Germinal center (tissue), 1 donor: ENCODE results near the gene DMD.
"Not testable (repeated sequence)": the region's sequence is repeated elsewhere in the genome, so short reads cannot be mapped to it uniquely, and the experiment has no call there.

Experiments used
- DNase-seq: peaks from one replicate; pipeline ENCODE4 v3.0.0; 2012; ENCODE audit warnings: mixed read lengths, low spot score

Gene DMD

DNA sequence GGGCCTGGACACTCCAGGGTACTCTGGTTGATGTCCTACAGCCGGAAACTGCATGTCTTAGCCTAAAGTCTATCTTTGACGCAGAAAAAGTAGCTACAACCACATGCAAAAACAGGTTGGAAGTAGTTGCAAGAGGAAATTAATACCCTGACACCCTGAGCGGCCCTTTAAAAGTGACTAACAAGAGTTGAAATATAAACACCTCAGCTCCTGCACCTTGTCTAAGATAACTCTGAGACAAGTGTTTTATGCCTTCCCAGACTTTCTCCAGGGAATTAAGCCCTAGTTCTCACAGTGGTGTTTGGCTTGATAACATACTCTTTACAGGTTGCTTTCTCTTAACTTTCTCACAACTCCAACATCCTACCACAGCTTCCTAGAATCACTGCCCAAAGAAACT is 943.1 kb downstream of the DMD start:
- no peak for DNase-seq

DNA sequence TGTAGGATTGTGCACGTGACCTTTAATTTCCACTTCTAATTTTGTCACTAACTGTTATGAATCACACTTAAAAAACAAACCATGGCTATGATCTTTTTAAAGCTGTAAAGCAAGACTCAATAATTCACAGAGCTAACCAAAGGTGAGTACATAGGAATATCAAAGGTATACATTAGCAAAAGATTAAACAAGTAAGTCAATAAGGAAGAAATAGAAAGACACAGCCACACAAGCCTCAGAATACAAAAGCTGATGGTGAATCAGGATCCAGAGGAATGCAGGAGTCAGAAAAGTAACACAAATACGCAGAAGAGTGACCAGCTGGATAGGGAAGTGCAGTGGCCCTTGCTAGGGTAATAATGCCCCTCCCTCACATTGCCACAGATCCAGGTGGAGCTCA is 943.6 kb downstream of the DMD start:
- DNase-seq, result no peak

GRCh38 chrX:32246675-32247074 is 964.7 kb downstream of the DMD start:
- not testable (repeated sequence) for DNase-seq

- DNase-seq, result no peak
These were observed 1015.7 kb downstream of the DMD start for GRCh38 chrX:32195611-32196010.

DNA sequence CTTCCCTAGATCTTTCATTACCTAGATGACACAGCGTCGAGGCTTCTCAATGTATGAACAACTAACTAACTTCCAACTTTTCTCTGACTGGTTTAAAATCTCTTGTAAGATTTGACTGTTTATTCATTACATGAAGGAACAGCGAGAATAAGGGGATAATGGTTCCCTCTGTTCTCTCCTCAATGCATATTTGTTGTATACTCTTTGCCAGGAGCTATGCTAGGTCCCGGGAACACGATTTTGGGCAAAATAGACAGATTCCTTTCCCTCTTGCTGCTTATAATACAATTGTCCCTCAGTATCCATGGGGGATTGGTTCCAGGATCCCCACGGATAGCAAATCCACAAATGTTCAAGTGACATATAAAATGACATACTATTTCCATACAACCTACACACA is 1020.0 kb downstream of the DMD start:
- no peak for DNase-seq

DNA sequence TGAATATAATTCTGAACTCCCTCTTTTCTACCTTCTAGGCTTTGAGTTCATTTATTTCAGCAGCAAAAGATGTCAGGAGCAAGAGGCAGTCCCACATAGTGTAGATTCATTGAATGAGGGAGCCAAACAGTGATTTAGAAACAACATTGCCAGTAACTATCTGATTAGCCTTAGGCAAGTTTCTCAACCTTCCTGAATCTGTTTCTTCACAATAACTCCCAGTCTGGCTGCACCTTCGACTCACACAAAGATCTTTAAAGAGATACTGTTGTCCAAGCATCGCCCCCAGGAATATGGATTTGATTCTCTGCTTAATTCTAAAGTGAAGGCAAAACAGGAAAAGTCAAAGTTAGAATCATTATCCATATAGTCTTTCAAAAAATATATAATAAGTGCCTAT is 1026.2 kb downstream of the DMD start:
- DNase-seq, result no peak

- no peak for DNase-seq
These were observed 1028.3 kb downstream of the DMD start for GRCh38 chrX:32183066-32183465.

DNA sequence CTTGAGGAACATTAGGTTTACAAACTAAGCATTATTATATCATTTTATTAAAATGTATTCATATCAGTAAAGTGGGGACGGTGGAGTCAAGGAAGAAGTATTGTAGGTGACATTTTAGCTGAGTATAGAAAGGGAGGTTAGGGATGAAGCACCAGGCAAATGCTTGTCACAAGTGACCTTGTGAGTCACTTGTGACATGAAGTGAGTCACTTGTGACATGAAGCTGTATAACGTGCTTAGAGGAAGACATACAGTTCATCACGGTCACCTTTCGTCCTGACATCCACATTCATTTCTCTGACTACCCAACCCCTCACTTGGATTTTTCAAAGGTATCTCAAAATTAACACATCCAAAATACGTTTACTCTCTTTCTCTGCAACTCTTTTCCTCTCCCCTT is 1034.8 kb downstream of the DMD start:
- no peak for DNase-seq

DNA sequence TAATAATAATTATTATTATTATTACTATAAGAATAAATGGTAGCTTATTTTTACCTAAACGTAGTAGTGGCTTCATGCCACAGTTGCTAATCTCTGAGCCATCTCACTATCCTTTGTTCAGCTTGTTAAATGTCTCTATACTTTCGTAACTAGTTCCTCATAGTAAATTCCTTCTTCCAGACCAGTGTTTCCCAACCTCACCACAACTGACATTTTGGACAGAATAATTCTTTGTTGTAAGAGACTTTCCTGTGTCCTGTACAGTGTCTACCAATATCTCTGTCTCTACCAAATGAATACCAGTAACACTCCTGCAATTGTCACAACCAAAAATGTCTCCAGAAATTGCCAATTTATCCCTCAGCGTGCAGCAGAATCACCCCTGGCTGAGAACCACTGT is 1040.9 kb downstream of the DMD start:
- no peak for DNase-seq

- no peak for DNase-seq
These were observed 1056.2 kb downstream of the DMD start for GRCh38 chrX:32155044-32155638.

GRCh38 chrX:32153585-32153984 is 1057.8 kb downstream of the DMD start:
- DNase-seq, result no peak

GRCh38 chrX:32150141-32150540 is 1061.2 kb downstream of the DMD start:
- no peak for DNase-seq

DNA sequence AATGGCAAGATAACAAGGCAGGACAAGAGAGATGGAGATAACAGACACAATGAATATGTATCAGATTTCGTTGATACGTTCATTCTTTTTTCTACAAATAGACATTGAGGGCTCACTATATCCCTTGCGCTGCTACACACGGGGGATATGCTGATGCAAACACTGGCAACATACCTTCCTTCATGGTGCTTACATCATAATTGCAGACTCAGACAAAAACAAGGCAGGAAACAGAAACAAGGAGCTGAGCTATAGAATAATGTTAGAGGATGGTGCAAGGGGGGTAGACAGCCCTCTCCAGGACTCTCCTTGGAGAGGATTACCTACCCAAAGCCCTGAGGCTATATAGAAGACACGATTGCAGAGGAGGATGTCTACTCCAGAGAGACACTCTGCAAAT is 1069.5 kb downstream of the DMD start:
- no peak for DNase-seq

GRCh38 chrX:32139476-32139875 is 1071.9 kb downstream of the DMD start:
- DNase-seq, result no peak

DNA sequence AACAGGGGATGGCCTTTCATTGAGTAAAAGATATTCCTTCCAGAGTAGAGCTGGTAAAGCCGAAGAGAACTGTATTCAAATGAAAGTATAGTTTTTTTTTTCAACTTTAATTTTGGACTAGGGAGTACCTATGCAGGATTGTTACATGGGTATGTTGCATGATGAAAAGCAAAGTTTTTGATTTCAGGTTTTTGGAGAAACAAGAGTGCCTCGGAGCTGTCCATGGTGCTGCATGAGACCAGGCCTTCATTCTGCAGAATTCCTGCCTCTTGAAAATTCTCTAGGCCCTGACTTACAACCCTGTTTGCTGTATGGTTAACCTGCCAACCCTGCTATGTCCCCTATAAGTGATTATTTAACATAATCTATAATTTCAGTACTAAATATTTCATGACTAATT is 1073.8 kb downstream of the DMD start:
- DNase-seq, result no peak

- DNase-seq, result no peak
These were observed 1084.4 kb downstream of the DMD start for GRCh38 chrX:32126997-32127396.

- no peak for DNase-seq
These were observed 1092.5 kb downstream of the DMD start for GRCh38 chrX:32118832-32119231.

- DNase-seq, result no peak
These were observed 1095.3 kb downstream of the DMD start for GRCh38 chrX:32116047-32116446.

DNA sequence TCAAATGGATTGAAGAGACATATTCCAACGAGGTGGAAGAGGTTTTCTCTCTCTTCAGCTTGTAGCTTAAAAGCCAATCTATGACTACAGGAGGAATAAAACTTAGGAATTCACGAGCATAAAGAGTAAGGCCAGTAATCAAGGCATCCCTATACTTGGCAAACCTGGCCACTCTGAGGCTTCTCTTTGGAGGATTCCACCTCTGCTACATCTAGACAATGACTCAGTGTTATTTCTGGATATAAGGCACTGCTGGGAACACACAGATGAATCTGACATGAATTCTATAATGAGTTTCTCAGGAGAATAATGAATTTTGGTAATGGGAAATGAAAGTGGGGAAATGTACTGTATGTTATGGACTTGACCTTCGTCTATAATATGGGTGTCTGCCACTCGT is 1123.7 kb downstream of the DMD start:
- no peak for DNase-seq

DNA sequence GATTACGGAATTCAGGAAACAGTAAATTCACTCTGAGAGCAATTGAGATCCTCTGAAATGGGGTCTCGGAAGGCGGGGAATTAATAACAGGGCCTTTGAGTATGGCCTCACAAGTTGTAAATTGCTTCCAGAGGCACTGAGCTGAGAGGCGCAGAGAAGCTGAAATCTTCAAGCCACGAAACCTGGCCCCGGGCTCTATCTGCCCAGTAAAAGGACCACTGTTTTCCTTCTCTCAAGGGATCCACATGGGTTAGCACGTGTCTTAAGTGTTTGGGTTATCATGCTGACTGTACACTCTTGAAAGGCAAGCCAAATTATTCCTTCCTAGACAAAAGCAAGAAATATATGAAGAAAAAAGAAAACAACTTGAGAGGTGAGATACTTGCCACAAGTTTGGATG is 1126.6 kb downstream of the DMD start:
- no peak for DNase-seq

DNA sequence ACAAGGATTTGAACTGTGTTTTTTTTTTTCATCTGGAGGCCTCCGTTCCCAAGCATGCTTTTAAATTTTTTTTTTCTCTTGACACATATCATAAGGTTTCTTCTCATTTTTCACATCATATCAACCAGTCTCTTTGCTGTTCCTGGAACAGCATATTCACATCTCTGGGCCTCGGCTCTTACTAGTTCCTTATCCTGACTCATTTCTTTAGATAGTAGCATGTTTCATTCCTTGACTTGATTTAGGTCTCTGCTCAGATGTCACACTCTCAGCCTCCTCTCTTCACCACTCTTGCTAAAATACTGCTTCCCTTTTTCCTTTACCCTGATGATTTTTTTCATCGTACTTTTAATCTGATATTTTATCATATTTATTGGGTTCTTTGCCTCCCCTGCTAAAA is 1163.1 kb downstream of the DMD start:
- no peak for DNase-seq

DNA sequence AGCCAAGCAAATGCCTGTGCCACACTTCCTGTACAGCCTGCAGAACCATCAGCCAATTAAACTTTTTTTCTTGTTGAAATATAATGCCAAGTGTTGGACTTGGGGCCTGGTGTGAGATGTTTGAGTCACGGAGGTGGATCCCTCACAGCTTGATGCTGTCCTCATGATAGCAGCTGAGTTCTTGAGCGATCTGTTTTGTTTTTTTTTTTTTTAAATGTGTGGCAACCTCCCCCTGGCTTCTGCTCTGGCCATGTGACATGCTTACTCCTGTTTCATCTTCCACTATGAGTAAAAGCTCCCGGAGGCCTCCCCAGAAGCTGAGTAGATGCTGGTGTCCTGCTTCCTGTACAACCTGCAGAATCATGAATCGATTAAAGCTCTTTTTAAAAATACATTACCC is 1166.2 kb downstream of the DMD start:
- DNase-seq, result no peak

DNA sequence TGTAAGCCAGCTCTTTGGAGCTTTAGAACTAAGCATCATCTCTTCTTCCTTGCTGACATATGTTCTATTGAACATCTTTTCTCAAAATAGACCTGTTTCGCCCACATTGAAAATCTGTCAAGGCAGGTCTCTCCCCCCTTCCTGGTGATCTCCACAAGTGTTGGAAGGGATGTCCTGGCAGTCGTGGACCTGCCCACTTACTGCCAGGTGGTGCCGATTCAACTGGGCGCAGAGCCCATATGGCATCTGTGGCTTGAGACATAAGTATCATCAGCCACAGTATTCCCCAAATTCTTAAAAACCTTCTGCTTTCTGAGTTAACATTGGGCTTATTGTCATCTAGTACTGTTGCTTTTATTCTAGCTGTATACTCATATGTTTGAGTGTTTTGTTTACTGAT is 1170.2 kb downstream of the DMD start:
- DNase-seq, result no peak

- no peak for DNase-seq
These were observed 1184.6 kb downstream of the DMD start for GRCh38 chrX:32026772-32027171.

DNA sequence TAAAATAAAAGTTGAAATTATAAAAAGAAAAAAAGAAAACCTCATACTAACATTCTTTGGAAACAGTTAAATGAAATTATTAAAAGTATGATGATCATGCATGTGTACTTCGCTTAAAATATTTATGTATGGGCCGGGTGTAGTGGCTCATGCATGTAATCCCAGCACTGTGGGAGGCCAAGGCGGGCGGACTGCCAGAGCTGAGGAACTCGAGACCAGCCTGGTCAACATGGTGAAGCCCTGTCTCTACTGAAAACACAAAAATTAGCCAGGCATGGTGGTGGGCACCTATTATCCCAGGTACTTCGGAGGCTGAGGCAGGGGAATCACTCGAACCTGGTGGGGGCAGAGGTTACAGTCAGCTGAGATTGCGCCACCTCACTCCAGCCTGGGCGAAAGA is 1187.3 kb downstream of the DMD start:
- no peak for DNase-seq
